GM18951 (cell line): ENCODE data around the gene SKAP1.
"Not testable (repeated sequence)": the region's sequence is repeated elsewhere in the genome, so short reads cannot be mapped to it uniquely, and the experiment has no call there.

Experiments used
- POLR2A ChIP-seq: IDR thresholded peaks from 4 replicates; pipeline ENCODE4 v1.6.1; 2011; ENCODE audit warnings: mild to moderate bottlenecking; ENCODE audit not compliant: insufficient read length, insufficient read depth; ENCODE audit errors: extremely low read depth
- in situ Hi-C: fragments of 300-500 bp; cut with MboI; formaldehyde crosslinking; loops from one replicate; pipeline ENCODE4 v1.12.0; 2022; ENCODE audit warnings: low sequenced_read_pairs, mixed read lengths, inconsistent platforms; ENCODE audit not compliant: unreplicated experiment

SKAP1 gene

GRCh38 chr17:48386826-48387225 lies 43.2 kb downstream of the SKAP1 start:
- TF ChIP-seq POLR2A = no peak
- in situ Hi-C loops = no loop called here

- no peak for TF ChIP-seq POLR2A
- in situ Hi-C loops = no loop called here
These were observed 44.7 kb downstream of the SKAP1 start for GRCh38 chr17:48385319-48385718.

- TF ChIP-seq POLR2A = no peak
- in situ Hi-C loops = no loop called here
These were observed 45.9 kb downstream of the SKAP1 start for GRCh38 chr17:48384164-48384563.

GRCh38 chr17:48382989-48383388 lies 47.0 kb downstream of the SKAP1 start:
- no peak for TF ChIP-seq POLR2A
- in situ Hi-C loops = no loop called here

- in situ Hi-C loops = no loop called here
- no peak for TF ChIP-seq POLR2A
These were observed 51.2 kb downstream of the SKAP1 start for GRCh38 chr17:48378708-48379392.

GRCh38 chr17:48378238-48378637 lies 51.8 kb downstream of the SKAP1 start:
- in situ Hi-C loops = no loop called here

GRCh38 chr17:48376682-48377325 lies 53.2 kb downstream of the SKAP1 start:
- in situ Hi-C loops = no loop called here
- no peak for TF ChIP-seq POLR2A

More at GRCh38 chr17:48378238-48378637, 51.8 kb downstream of the SKAP1 start:
- TF ChIP-seq POLR2A = no peak

- in situ Hi-C loops = no loop called here
- TF ChIP-seq POLR2A = no peak
These were observed 54.7 kb downstream of the SKAP1 start for GRCh38 chr17:48375356-48375755.

- TF ChIP-seq POLR2A = no peak
- in situ Hi-C loops = no loop called here
These were observed 55.3 kb downstream of the SKAP1 start for GRCh38 chr17:48374650-48375230.

- no peak for TF ChIP-seq POLR2A
- in situ Hi-C loops = no loop called here
These were observed 56.1 kb downstream of the SKAP1 start for GRCh38 chr17:48373883-48374282.

- in situ Hi-C loops = no loop called here
- no peak for TF ChIP-seq POLR2A
These were observed 56.7 kb downstream of the SKAP1 start for GRCh38 chr17:48373130-48373830.

GRCh38 chr17:48368967-48369366 lies 61.0 kb downstream of the SKAP1 start:
- in situ Hi-C loops = not testable (repeated sequence)

GRCh38 chr17:48368352-48368908 lies 61.6 kb downstream of the SKAP1 start:
- in situ Hi-C loops = no loop called here
- no peak for TF ChIP-seq POLR2A
